Lower leg skin (tissue), 3 donors: ENCODE results near the gene AP3B1.

Experiments
- POLR2A ChIP-seq, 2 donors: fragments of 450-650 bp; IDR thresholded peaks; one replicate each; pipeline ENCODE4 v1.6.1; 2016 to 2017; ENCODE audit warnings: antibody characterized with exemption in 2 of 2, mild to moderate bottlenecking in 1 of 2, moderate library complexity in 1 of 2
- TF ChIP-seq, protein P1 (sequence below), 3 donors: fragments of 450-650 bp; IDR thresholded peaks; one replicate each; pipeline ENCODE4 v1.5.1; 2016; ENCODE audit warnings: antibody characterized with exemption in 3 of 3, mild to moderate bottlenecking in 3 of 3, moderate library complexity in 2 of 3

- TF ChIP-seq, protein P1, sequence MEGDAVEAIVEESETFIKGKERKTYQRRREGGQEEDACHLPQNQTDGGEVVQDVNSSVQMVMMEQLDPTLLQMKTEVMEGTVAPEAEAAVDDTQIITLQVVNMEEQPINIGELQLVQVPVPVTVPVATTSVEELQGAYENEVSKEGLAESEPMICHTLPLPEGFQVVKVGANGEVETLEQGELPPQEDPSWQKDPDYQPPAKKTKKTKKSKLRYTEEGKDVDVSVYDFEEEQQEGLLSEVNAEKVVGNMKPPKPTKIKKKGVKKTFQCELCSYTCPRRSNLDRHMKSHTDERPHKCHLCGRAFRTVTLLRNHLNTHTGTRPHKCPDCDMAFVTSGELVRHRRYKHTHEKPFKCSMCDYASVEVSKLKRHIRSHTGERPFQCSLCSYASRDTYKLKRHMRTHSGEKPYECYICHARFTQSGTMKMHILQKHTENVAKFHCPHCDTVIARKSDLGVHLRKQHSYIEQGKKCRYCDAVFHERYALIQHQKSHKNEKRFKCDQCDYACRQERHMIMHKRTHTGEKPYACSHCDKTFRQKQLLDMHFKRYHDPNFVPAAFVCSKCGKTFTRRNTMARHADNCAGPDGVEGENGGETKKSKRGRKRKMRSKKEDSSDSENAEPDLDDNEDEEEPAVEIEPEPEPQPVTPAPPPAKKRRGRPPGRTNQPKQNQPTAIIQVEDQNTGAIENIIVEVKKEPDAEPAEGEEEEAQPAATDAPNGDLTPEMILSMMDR (IDR thresholded peaks at IDR 0.05): no peak
- TF ChIP-seq POLR2A (IDR thresholded peaks at IDR 0.05): no peak
These were observed 308.2 kb downstream of the AP3B1 start for GRCh38 chr5:77986261-77986660.
